IMR-90 (cell line): ENCODE results near the gene MPP7. TPM values are rescaled to one million over a fixed set of nuclear protein-coding genes. Genes with fewer than 3 reads are reported as not detected.

Experiments
- ATAC-seq: fragments of 200-7000 bp; cut with Tn5 transposase; 2 replicates; pipeline ENCODE4 v1.9.1; 2020; ENCODE audit warnings: low read depth, mild to moderate bottlenecking, moderate library complexity
- BruUV-seq: library from RNA; stranded (reverse); fragments of 400-500 nt; replicated peaks from 2 replicates; lab custom pipeline; 2021; lab: Mats Ljungman, UMichigan
- CTCF ChIA-PET: fragments of 300-600 bp; formaldehyde crosslinking; extraction: SDS; loops from one replicate; lab custom pipeline; 2021; ENCODE audit warnings: antibody characterized with exemption; lab: Yijun Ruan, JAX
- POLR2A ChIA-PET: fragments of 300-600 bp; sonication (Branson Sonifier 250); formaldehyde crosslinking; loops from one replicate; lab custom pipeline; 2022; ENCODE audit warnings: antibody characterized with exemption; ENCODE audit not compliant: unreplicated experiment; lab: Charles Lee
- DNase-seq: peaks from one replicate; pipeline ENCODE4 v3.0.0; 2013
- H2AFZ ChIP-seq: replicated peaks from 2 replicates; pipeline ENCODE3; 2013; ENCODE audit warnings: low read length, mild to moderate bottlenecking; ENCODE audit not compliant: poor library complexity
- H2AK5ac ChIP-seq: 2 replicates; pipeline ENCODE4 v1.6.1; 2013; ENCODE audit warnings: low read depth, low read length, inconsistent platforms
- H2AK9ac ChIP-seq: replicated peaks from 2 replicates; pipeline ENCODE3; 2013; ENCODE audit warnings: mild to moderate bottlenecking, low read depth, low read length, moderate library complexity; ENCODE audit not compliant: poor library complexity
- H2BK120ac ChIP-seq: 2 replicates; pipeline ENCODE4 v1.6.1; 2013; ENCODE audit warnings: low read depth, low read length, inconsistent platforms
- H2BK15ac ChIP-seq: 3 replicates; pipeline ENCODE4 v1.6.1; 2013; ENCODE audit warnings: low read depth, low read length, inconsistent platforms
- H2BK20ac ChIP-seq: 2 replicates; pipeline ENCODE4 v1.6.1; 2013; ENCODE audit warnings: low read depth, mild to moderate bottlenecking, inconsistent platforms, low read length, moderate library complexity
- H2BK5ac ChIP-seq: 2 replicates; pipeline ENCODE4 v1.6.1; 2013; ENCODE audit warnings: mild to moderate bottlenecking, low read depth, low read length, inconsistent platforms; ENCODE audit not compliant: poor library complexity, severe bottlenecking
- H3K14ac ChIP-seq: replicated peaks from 2 replicates; pipeline ENCODE4 v1.6.1; 2013; ENCODE audit warnings: low read depth, low read length, inconsistent platforms
- H3K18ac ChIP-seq: 2 replicates; pipeline ENCODE4 v1.6.1; 2013; ENCODE audit warnings: low read depth, low read length, control low read depth
- H3K23ac ChIP-seq: 2 replicates; pipeline ENCODE4 v1.6.1; 2013; ENCODE audit warnings: low read depth, low read length, inconsistent platforms
- H3K27ac ChIP-seq: 2 replicates; pipeline ENCODE4 v1.5.1; 2013; ENCODE audit warnings: mild to moderate bottlenecking, control low read depth, low read length; ENCODE audit not compliant: insufficient read depth
- H3K27me3 ChIP-seq: 2 replicates; pipeline ENCODE4 v1.6.1; 2013; ENCODE audit warnings: low read length; ENCODE audit not compliant: control insufficient read depth, insufficient read depth
- H3K36me3 ChIP-seq: 2 replicates; pipeline ENCODE4 v1.6.1; 2013; ENCODE audit warnings: low read length, mixed read lengths; ENCODE audit not compliant: control insufficient read depth, insufficient read depth
- H3K4ac ChIP-seq: 2 replicates; pipeline ENCODE4 v1.6.1; 2013; ENCODE audit warnings: low read depth, low read length, inconsistent platforms
- H3K4me1 ChIP-seq: 2 replicates; pipeline ENCODE4 v1.6.1; 2013; ENCODE audit warnings: low read length, mixed read lengths; ENCODE audit not compliant: control insufficient read depth, insufficient read depth
- H3K4me2 ChIP-seq: 2 replicates; pipeline ENCODE4 v1.6.1; 2013; ENCODE audit warnings: low read depth, mild to moderate bottlenecking, control low read depth, low read length, moderate library complexity
- H3K4me3 ChIP-seq: 2 replicates; pipeline ENCODE4 v1.5.1; 2013; ENCODE audit warnings: low read depth, mild to moderate bottlenecking, control low read depth, low read length, moderate library complexity; ENCODE audit not compliant: insufficient read depth
- H3K56ac ChIP-seq: 2 replicates; pipeline ENCODE4 v1.6.1; 2013; ENCODE audit warnings: low read length, inconsistent platforms; ENCODE audit not compliant: insufficient read depth; ENCODE audit errors: extremely low read depth
- H3K79me1 ChIP-seq, 2 experiments: 2 replicates each; pipeline ENCODE4 v1.6.1; 2013; ENCODE audit warnings: low read length in 2 of 2, inconsistent platforms in 1 of 2, low read depth in 1 of 2
- H3K9ac ChIP-seq: 2 replicates; pipeline ENCODE4 v1.6.1; 2013; ENCODE audit warnings: low read depth, low read length, control low read depth
- H3K9me1 ChIP-seq: 2 replicates; pipeline ENCODE4 v1.6.1; 2013; ENCODE audit warnings: low read length, inconsistent platforms; ENCODE audit not compliant: insufficient read depth
- H3K9me3 ChIP-seq: 2 replicates; pipeline ENCODE4 v1.6.1; 2013; ENCODE audit warnings: low read length; ENCODE audit not compliant: control insufficient read depth, insufficient read depth
- H4K20me1 ChIP-seq: 2 replicates; pipeline ENCODE4 v1.6.1; 2013; ENCODE audit warnings: low read length, inconsistent platforms; ENCODE audit not compliant: insufficient read depth
- H4K5ac ChIP-seq: 2 replicates; pipeline ENCODE4 v1.6.1; 2013; ENCODE audit warnings: mild to moderate bottlenecking, low read depth, low read length, control low read depth
- H4K8ac ChIP-seq, 2 experiments: 2 replicates each; pipeline ENCODE4 v1.6.1; 2013; ENCODE audit warnings: low read depth in 2 of 2, low read length in 2 of 2, control low read depth in 1 of 2, inconsistent platforms in 1 of 2
- H4K91ac ChIP-seq: 2 replicates; pipeline ENCODE4 v1.6.1; 2013; ENCODE audit warnings: low read depth, low read length, inconsistent platforms; ENCODE audit not compliant: insufficient read depth
- BHLHE40 ChIP-seq: fragments of 150-350 bp; IDR thresholded peaks from 2 replicates; pipeline ENCODE4 v1.6.1; 2016; ENCODE audit warnings: mild to moderate bottlenecking, low read depth, low read length
- CHD1 ChIP-seq: IDR thresholded peaks from 2 replicates; pipeline ENCODE4 v1.6.1; 2012; ENCODE audit warnings: low read depth, low read length, improper control_type of control experiment
- ELK1 ChIP-seq: fragments of 150-350 bp; IDR thresholded peaks from 2 replicates; pipeline ENCODE4 v1.6.1; 2016; ENCODE audit warnings: low read depth, mild to moderate bottlenecking, low read length, moderate library complexity, borderline replicate concordance
- FOS ChIP-seq: fragments of 150-350 bp; IDR thresholded peaks from 2 replicates; pipeline ENCODE4 v1.6.1; 2016; ENCODE audit warnings: low read depth, low read length
- MAFK ChIP-seq: IDR thresholded peaks from 2 replicates; pipeline ENCODE4 v1.6.1; 2012; ENCODE audit warnings: low read depth, low read length, improper control_type of control experiment
- MAZ ChIP-seq: IDR thresholded peaks from 2 replicates; pipeline ENCODE4 v1.6.1; 2012; ENCODE audit warnings: low read depth, mild to moderate bottlenecking, low read length, improper control_type of control experiment, moderate library complexity, borderline replicate concordance
- NFE2L2 ChIP-seq: fragments of 150-350 bp; IDR thresholded peaks from 2 replicates; pipeline ENCODE4 v1.6.1; 2016; ENCODE audit warnings: low read depth, mild to moderate bottlenecking, low read length
- WGBS, 2 experiments: methylation state at CpG; one replicate each; pipeline versions ENCODE4 v1.1.5 to v1.1.7; 2013; ENCODE audit warnings: missing lambda C conversion rate in 2 of 2; ENCODE audit not compliant: insufficient read length in 1 of 2; ENCODE audit errors: extremely low coverage in 2 of 2; 5-methylcytosine and 5-hydroxymethylcytosine counted together
- dilution Hi-C: fragments of 300-500 bp; cut with HindIII; formaldehyde crosslinking; loops from one replicate; pipeline ENCODE4 v1.14.3; 2018; ENCODE audit warnings: low sequenced_read_pairs; ENCODE audit not compliant: unreplicated experiment
- in situ Hi-C: fragments of 300-500 bp; cut with MboI; formaldehyde crosslinking; loops from 3 replicates; pipeline ENCODE4 v1.14.3; 2019; ENCODE audit warnings: low sequenced_read_pairs, inconsistent platforms, mixed read lengths
- intact Hi-C: fragments of 100-400 bp; cut with micrococcal nuclease; formaldehyde crosslinking; loops from 2 replicates; pipeline ENCODE4 v1.10.0; 2022
- polyA plus RNA-seq, 3 experiments: library from polyadenylated mRNA; depleted of rRNA; stranded (reverse); fragments of >200 nt; gene quantifications; 2 replicates each; pipeline ENCODE4 v1.2.3, GENCODE V29; 2012; ENCODE audit warnings: low replicate concordance in 1 of 3
- total RNA-seq: library from RNA; depleted of rRNA; stranded (reverse); fragments of >200 nt; gene quantifications from 2 replicates; pipeline ENCODE4 v1.2.3, GENCODE V29; 2012
- TF ChIP-seq, protein P1 (sequence below): conservative IDR thresholded peaks from 2 replicates; pipeline ENCODE4 v1.5.1; 2012; ENCODE audit warnings: mild to moderate bottlenecking, low read depth, low read length, improper control_type of control experiment
- TF ChIP-seq, protein P2 (sequence below): fragments of 150-350 bp; IDR thresholded peaks from 2 replicates; pipeline ENCODE4 v1.6.1; 2017; ENCODE audit warnings: mild to moderate bottlenecking, antibody characterized with exemption, low read length, low read depth

The MPP7 gene
- total and polyA plus RNA-seq, 2 of the 4 experiments (the other 2 are of a cell fraction), result 0.39 to 1.4 TPM

DNA sequence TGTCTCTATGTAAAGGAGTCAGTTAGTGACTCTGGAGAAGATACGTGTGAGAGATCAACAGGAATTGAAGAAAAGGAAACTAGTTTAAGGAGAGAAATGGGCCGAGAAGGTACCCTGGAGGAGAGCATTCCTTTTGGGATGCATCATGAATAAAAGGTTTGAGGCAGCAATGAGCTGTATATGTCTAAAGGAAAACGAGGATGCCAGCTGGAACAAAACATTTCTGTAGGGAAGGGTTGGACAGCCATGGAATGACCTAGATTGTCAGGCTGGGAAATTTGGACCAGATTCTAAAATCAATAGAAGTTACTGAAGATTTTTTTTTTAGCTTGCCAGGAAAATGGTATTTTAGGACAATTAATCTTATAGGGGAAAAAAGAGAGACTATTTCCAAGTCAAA is 17.2 kb upstream of the MPP7 start:
- Histone ChIP-seq H2AK5ac (no peak overlapping the region), H4K8ac (no peak overlapping the region), H2BK15ac (no peak overlapping the region), H3K56ac (no peak overlapping the region), H3K14ac (no peak overlapping the region), H3K79me1 (no peaks in the 10 kb centered on the region), H4K20me1 (no peaks in the 10 kb centered on the region), H3K27ac (no peak overlapping the region), H3K27me3 (peaks cover 18% of the 10 kb centered on the region), H2AFZ (no peak overlapping the region), H2BK5ac (no peak overlapping the region), H3K23ac (no peak overlapping the region), H2AK9ac (no peak overlapping the region), H3K9me3 (no peaks in the 10 kb centered on the region), H3K18ac (no peak overlapping the region), H3K9ac (no peak overlapping the region), H2BK120ac (no peak overlapping the region), H4K91ac (no peak overlapping the region), H2BK20ac (no peak overlapping the region), H3K4ac (no peak overlapping the region), H4K5ac (no peak overlapping the region), H3K9me1 (no peaks in the 10 kb centered on the region), H3K4me2 (no peak overlapping the region), H3K4me3 (no peak overlapping the region), H3K36me3 (no peaks in the 10 kb centered on the region), H3K4me1 (no peaks in the 10 kb centered on the region)
- ATAC-seq (no peak), DNase-seq (no peak)
- dilution Hi-C loops, result no loop called here
- TF ChIP-seq BHLHE40 (no peak), CHD1 (no peak), MAFK (no peak), MAZ (no peak), ELK1 (no peak), NFE2L2 (no peak), FOS (no peak)
- TF ChIP-seq, protein P1, sequence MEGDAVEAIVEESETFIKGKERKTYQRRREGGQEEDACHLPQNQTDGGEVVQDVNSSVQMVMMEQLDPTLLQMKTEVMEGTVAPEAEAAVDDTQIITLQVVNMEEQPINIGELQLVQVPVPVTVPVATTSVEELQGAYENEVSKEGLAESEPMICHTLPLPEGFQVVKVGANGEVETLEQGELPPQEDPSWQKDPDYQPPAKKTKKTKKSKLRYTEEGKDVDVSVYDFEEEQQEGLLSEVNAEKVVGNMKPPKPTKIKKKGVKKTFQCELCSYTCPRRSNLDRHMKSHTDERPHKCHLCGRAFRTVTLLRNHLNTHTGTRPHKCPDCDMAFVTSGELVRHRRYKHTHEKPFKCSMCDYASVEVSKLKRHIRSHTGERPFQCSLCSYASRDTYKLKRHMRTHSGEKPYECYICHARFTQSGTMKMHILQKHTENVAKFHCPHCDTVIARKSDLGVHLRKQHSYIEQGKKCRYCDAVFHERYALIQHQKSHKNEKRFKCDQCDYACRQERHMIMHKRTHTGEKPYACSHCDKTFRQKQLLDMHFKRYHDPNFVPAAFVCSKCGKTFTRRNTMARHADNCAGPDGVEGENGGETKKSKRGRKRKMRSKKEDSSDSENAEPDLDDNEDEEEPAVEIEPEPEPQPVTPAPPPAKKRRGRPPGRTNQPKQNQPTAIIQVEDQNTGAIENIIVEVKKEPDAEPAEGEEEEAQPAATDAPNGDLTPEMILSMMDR, result no peak
- TF ChIP-seq, protein P2, sequence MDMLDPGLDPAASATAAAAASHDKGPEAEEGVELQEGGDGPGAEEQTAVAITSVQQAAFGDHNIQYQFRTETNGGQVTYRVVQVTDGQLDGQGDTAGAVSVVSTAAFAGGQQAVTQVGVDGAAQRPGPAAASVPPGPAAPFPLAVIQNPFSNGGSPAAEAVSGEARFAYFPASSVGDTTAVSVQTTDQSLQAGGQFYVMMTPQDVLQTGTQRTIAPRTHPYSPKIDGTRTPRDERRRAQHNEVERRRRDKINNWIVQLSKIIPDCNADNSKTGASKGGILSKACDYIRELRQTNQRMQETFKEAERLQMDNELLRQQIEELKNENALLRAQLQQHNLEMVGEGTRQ, result no peak
- BruUV-seq, result no TSS peak
- WGBS, 2 experiments, result 48% methylated on average over 3 of the region's 3 CpGs; no CpG with 5 or more reads in 1 of the 2 experiments
- intact Hi-C loops, result no loop called here
- in situ Hi-C loops, result no loop called here
- ChIA-PET CTCF (interaction anchor here (1.0 kb wide), 1 partner anchor 8 kb away, joined by 5 read pairs; no protein-coding TSS in a partner anchor), POLR2A (no interaction called here)
